Measurements from ENCODE around the gene AHRR.
A peak's percentile ranks its signal among the peaks of the same experiment; 100 is the strongest.
"Not testable (repeated sequence)": the region's sequence is repeated elsewhere in the genome, so short reads cannot be mapped to it uniquely, and the experiment has no call there.

AHRR gene

DNA sequence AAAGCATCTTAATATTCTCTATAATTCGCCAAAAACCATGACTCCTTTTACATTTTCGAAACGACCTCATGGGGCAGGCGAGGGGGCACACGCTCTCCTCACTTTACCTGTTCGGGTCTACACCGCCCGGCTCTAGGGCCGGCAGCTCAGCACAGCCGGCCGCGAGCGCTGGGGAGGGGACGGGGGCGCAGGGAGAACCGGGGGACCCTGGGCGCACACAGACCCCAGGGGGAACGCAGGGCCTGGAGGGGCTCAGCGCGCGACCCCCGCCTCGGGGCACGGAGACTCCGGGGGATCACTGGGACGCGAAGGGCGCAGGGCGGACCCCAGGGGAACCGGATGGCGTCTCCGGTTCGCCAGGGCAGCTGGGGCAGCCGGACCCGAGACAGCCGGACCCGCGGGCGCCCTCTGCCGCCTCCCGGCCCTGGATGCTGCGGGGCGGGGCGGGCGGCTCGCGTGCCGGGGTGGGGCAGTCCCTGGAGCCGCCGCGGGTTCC, at the start of gene AHRR:
Gene AHRR, plus strand, starts transcription at position 485 of the 496 bp plus-strand sequence. CDS start 22,189 bp downstream, outside the sequence.
- peak in 1 of 2 donors; percentile 60 for DNase-seq (ENCODE audit: low read depth in 2 of 2)

DNA sequence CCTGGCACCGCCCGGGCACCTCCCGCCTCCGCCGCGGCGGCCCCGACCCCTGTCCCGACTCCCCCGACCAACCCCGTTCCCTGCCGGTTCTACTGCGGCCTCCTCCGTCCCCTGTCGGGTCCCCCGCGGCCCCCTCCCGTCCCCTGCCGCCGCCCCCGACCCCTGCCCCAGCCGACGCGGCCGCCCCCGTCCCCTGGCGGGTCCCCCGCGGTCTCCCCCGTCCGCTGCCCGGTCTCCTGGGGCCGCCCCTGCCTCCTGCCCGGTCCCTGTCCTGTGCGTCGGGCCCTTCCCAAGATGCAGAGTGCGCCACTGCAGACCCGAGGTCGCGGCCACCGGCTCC, 49.7 kb upstream of the AHRR start:
- not testable (repeated sequence) for DNase-seq (ENCODE audit: low read depth in 2 of 2)

DNA sequence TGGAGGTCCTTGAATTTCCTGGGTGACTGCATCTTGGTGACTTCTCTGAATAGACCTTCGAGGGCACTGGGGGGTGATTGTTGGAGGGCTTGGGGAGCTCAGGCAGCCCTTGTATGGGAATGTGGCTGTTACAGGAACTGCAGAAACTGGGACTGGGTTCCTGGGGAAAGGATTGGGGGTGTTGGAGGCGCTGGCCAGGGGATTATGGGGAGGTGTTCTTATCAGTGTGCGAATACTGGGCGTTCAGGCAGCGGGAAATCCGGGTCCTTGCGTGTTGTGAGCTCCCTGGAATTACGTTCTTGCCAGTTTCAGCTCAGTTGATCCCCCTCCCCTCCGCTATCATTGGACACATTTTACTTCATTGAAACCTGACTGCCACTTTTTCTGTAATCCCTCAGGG, 48.4 kb upstream of the AHRR start:
- not testable (repeated sequence) for DNase-seq (ENCODE audit: low read depth in 2 of 2)

DNA sequence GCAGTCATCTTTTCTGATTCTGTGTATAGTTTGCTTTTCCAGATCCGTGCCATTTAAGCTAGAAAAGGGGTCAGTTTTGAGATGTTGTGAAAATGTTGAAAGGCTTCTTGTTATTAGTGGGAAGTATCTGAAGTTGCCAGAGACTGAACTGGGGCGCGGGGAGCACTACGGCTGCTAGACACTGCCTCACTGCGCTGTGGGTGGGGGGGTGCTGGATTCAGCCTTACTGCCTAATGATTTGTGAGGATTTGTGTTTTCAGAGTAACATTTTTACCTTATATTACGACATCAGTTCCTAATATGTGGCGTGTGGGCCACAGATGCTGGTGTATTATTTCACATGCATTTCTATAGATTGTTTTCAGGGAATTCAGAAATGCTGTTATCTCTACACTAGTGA, 48.0 kb upstream of the AHRR start:
- DNase-seq (ENCODE audit: low read depth in 2 of 2) = not testable (repeated sequence)

DNA sequence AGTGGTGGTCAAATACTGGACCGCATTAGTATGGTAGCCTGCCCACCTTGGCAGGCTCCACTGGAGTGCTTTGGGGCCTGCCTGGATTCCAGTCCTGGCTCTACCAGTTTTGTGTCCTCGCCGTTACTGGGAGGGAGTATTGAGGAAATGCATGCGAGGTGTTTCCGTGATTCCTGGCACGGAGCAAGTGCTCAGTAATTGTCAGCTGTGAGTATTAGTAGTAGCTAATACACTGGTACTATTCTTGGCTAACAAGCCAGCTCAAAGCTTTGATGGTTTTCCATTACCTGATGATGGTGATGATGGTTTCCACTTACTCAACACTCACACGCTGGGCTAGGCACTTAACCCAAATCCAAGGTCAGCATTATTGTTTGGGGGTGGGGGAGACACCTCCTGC, 47.2 kb upstream of the AHRR start:
- DNase-seq (ENCODE audit: low read depth in 2 of 2) = not testable (repeated sequence)

DNA sequence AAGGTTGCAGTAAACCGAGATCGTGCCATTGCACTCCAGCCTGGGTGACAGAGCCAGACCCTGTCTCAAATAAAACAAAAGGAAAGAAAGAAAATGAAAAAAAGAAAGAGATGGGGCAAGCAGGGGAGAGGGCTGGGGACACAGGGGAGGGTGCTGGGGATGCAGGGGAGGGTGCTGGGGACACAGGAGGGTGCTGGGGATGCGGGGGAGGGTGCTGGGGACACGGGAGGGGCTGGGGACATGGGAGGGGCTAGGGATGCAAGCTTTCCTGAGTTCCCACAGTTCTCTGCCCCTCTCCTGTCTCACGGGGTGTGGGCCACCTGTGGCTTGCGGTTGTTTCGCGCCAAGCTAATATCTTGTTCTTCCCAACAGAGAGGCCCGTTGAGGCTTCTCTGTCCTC, 42.9 kb upstream of the AHRR start:
- DNase-seq (ENCODE audit: low read depth in 2 of 2) = no peak

DNA sequence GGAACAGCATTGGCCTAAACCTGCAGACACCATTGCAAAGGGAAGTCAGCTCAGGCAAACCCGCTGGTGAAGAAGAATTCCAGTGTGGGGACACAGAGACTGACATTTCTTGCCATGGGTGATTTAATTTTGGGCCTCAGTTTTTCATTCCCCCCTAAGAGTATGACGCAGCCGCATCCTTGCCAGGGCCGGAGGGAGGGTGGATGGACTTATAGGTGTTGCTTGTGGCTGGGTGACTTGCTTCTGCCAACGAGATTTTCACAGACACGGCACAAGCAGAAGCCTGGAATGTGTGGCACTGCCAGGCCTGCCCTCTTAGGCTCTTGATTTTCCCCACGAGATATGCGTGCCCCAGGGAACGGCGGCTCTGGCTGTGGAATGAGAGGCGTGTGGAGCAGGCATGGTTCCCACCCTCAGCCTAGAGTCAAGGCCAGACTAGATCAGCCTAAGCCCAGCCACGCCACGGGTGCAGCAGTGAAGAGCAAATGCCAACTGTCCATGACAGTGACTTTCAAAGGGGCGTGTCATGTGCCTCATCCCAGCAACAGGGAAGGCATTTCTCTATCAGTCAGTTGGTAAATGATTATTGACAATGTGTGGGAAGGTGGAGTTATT, 42.4 kb upstream of the AHRR start:
- not testable (repeated sequence) for DNase-seq (ENCODE audit: low read depth in 2 of 2)

DNA sequence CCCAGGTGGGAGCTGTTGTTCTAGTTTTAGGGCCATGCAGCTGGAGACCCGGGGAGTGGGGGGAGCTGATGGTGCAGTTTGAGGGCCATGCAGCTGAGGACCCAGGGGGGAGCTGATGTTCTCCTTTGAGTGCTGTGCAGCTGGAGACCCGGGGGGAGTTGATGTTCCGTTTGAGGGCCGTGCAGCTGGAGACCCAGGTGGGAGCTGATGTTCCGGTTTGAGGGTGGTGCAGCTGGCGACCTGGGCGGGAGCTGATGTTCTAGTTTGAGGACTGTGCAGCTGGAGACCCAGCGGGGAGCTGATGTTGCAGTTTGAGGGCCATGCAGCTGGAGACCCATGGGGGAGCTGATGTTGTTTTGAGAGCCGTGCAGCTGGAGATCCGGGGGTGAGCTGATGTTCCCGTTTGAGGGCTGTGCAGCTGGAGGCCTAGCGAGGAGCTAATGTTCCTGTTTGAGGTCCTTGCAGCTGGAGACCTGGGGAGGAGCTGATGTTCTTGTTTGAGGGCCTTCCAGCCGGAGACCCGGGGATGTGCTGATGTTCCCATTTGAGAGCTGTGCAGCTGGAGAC, 35.4 kb upstream of the AHRR start:
- DNase-seq (ENCODE audit: low read depth in 2 of 2) = no peak

DNA sequence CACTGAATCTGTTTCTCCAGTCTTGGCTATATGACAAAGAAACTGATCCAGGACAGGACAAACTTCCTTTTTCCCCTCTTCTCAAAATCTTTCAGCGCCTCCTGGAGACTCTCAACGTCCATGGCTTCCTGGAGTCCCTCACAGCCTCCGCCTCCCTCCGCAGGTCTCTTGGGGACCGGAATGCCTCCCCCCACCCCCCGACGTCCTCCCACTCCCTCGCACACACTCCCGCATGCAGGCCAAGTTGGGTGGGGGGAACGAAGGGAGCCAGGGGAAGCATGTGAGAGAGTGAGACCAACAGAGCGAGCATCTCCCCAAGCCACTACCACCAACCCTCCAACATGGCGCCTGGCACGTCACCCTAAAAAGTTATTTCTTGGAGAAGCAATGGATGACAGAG, 31.3 kb upstream of the AHRR start:
- DNase-seq (ENCODE audit: low read depth in 2 of 2) = not testable (repeated sequence)

DNA sequence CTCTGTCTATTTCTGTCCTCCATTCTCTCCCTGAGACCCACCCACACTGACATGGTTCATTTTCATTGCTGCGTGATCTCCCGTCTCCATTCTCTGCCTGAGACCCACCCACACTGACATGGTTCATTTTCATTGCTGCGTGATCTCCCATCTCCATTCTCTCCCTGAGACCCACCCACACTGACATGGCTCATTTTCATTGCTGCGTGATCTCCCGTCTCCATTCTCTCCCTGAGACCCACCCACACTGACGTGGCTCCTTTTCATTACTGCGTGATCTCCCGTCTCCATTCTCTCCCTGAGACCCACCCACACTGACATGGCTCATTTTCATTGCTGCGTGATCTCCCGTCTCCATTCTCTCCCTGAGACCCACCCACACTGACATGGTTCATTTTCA, 30.2 kb upstream of the AHRR start:
- not testable (repeated sequence) for DNase-seq (ENCODE audit: low read depth in 2 of 2)

DNA sequence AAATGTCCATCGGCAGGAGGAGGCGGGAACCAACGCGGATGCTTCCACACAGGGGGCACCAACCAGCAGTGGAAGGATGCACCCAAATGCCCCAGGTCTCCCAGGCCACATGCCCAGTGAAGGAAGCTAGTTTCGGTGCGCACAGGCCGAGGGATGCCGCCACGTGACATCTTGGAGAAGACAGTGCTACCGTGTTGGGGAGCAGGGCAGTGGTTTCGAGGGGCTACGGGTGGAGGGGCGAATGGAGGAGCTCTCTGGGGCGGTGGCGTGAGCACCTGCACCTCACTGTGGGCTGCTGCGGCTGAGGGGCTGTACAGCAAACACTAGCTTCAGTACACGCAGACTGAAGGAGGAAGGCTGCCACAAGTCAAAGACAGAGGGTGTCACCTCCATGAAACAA, 26.7 kb upstream of the AHRR start:
- DNase-seq (ENCODE audit: low read depth in 2 of 2) = not testable (repeated sequence)

DNA sequence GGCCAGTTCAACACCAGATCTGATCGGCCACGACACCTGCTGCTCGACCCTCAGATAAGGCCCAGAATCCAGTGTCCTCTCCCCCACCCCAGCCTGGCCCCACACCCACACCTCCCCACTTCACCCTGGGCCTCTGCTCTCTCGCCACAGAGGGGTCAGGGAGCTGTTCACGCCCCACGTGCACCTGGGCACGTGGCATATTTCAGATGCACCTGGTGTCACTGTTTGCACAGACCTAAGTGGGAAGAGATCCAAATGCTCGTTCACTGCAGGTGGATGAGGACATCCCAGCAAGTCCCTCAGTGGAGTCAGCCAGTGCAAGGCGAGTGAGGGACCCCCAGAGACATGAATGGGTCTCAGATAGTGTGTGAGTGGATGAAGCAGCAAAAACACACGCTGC, 25.3 kb upstream of the AHRR start:
- DNase-seq (ENCODE audit: low read depth in 2 of 2) = not testable (repeated sequence)

DNA sequence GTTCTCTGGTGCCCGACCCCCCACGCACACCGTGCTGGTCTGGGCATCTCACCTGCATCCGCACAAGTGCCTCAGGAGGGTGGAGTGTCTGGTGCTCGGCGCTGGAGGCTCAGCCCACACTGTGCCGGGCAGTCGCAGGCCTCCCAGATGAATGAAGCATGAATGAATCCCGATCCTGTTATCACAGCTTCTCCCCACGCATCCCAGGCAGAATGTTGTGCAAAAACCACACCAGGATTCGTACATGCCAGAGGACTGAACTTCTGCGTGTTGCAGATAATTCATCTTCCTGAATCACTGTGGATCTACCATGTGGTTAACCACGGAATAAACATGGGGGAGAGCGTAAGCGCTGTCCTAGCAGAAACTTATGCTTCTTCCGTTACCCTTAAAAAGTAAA, 24.6 kb upstream of the AHRR start:
- DNase-seq (ENCODE audit: low read depth in 2 of 2) = not testable (repeated sequence)

DNA sequence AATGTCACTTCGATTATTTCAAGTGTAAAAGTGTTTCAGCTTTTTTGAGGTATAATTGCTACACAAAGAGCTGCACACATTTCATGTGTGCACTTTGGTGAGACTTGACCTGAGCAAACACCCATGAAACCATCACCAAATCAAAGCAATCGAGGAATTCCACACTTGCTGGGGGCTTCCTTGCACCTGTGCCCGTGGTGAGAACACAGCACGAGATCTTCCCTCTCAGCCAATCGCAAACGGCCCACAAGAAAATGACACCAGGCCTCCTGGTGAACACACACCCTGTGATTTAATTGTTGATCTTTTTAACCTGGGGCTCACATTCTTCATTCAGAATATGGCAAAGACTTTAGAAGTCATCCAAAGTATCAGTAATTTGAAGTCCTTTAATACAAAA, 24.1 kb upstream of the AHRR start:
- not testable (repeated sequence) for DNase-seq (ENCODE audit: low read depth in 2 of 2)

DNA sequence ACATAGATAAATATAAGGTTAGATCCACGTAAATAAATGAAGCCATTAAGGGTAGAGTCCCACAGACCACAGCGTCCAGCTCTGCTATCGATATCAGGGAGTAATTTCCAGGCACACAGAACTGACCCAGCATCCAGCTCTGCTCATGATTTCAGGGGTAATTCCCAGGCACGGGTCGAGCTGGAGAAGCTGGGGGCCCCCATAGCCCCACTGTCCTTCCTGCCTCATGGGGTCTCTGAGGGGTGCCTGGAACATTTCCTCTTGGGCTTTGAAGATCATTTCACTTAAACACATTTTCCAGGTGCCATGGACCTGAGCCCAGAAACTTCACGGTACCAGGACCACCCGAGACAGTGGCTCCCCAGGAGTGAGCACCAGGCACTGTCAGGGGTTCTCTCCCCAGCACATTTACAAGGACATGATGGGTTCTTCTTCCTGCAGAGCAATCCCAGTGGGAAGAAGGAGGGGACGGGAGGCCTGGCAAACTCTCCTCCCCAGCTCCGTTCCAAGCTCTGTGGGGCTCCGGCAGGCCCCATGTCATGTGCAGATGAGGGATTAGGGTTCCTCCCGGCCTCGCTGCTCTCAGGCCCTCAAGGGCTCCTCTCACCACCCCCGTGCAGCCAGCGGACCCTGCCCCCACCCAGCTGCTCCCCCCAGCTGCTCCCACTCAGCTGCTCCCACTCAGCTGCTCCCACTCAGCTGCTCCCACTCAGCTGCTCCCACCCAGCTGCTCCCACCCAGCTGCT, 23.4 kb upstream of the AHRR start:
- DNase-seq (ENCODE audit: low read depth in 2 of 2) = not testable (repeated sequence)

DNA sequence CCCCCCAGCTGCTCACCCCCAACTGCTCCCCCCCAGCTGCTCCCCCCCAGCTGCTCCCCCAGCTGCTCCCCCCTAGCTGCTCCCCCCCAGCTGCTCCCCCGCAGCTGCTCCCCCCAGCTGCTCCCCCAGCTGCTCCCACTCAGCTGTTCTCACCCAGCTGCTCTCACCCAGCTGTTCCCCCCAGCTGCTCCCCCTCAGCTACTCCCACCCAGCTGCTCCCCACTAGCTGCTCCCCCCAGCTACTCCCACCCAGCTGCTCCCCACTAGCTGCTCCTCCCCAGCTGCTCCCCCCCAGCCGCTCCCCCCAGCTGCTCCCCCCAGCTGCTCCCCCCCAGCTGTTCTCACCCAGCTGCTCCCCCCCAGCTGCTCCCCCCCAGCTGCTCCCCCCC, 22.8 kb upstream of the AHRR start:
- DNase-seq (ENCODE audit: low read depth in 2 of 2) = no peak

DNA sequence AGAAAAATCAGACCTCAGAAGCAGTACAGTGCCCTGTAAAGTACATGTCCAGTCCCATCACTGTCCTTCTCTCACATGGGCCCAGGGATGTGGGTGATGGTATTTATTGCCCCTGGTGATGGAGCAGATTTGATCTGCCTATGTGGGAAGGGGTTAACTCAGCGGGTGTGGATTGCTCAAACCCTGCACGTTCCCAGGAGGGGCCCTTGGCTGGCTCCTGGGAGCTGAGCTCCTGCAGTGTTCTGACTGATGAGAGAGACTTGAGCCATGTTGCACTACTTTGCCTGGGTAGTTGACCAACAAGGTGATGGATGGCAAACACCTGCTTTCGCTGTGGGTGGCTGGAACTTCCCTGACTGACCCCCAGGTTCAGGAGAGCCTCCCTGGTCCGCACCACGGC, 21.6 kb upstream of the AHRR start:
- not testable (repeated sequence) for DNase-seq (ENCODE audit: low read depth in 2 of 2)

DNA sequence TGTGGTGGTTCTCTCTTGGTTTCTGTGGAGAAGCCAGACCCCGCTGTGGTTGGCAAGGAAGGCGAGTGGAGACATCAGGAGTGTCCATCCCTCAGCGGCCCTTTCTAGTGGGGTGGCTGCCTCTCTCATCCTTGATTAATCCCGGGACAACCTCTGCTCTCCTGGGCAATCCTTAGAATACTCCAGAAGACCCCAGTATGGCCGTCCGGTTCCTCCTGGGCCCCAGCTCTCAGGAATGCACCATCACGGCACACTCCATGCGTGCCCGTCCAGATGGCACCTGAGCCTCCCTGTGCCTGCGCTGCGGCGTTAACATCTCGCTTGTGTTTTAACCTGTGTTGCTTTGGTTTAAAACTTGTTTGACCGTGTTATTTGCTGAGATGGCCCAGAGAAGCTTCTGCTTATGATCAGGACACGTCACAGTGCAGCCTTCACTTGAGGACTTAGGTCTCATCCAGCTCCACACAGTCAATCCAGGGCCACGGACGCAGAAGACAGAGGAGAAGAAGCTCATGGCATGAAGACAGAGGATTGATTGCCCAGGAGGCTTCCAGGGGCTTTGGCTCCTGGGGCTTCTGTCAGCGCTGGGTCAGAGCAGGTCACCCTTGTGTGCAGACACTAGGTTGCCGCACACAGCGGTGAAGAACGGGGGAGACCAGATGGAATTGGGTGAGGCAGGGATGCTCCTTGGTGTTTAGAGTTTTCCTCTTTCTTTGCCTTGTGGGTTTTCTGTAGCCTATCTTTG, 20.7 kb upstream of the AHRR start:
- not testable (repeated sequence) for DNase-seq (ENCODE audit: low read depth in 2 of 2)

DNA sequence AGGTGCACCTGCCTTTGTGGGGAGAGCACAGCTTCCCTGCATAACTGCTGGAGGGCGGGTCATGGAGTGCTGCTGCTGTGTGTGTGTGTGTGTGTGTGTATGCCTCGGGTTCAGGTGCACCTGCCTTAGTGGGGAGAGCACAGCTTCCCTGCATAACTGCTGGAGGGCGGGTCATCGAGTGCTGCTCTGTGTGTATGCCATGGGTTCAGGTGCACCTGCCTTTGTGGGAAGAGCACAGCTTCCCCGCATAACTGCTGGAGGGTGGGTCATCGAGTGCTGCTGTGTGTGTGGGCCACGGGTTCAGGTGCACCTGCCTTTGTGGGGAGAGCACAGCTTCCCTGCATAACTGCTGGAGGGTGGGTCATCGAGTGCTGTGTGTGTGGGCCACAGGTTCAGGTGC, 19.1 kb upstream of the AHRR start:
- not testable (repeated sequence) for DNase-seq (ENCODE audit: low read depth in 2 of 2)

DNA sequence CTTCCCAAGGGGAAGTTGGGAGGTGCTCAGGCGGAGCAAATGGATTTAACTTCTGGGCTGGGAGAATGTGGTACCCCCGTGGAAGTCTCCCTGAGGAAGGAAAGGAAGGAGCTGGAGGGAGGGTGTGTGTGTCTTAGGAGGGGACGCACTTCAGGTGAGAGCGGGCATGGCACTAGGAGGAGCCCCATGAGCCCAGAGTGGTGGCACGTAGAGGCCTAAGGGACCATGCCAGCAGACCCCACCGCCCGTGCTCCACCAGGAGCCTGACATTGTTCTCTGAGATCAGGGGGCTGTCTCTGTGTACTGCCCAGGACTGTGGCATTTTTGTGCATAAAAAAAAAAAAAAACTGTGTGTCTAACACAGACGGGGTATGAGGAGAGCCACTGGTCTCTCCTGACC, 18.5 kb upstream of the AHRR start:
- no peak for DNase-seq (ENCODE audit: low read depth in 2 of 2)

DNA sequence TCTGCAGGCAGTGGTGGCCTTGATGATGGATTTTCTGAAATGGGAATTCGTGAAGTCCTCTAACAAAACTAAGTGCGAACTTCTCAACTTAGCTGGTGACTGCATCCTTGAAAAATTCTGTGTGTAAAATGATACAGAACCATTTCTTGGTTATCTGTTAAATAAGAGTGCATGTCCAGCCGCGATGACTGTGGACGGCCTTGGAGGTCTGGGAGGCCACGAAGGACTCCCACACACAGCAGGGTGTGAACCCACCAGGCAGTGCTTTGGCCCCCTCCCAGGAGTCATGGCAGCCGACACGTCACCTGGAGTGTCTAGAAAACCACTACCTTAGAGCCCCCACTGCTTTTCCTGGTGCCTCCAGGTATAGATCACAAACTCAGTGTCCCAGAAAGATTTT, 17.8 kb upstream of the AHRR start:
- not testable (repeated sequence) for DNase-seq (ENCODE audit: low read depth in 2 of 2)

DNA sequence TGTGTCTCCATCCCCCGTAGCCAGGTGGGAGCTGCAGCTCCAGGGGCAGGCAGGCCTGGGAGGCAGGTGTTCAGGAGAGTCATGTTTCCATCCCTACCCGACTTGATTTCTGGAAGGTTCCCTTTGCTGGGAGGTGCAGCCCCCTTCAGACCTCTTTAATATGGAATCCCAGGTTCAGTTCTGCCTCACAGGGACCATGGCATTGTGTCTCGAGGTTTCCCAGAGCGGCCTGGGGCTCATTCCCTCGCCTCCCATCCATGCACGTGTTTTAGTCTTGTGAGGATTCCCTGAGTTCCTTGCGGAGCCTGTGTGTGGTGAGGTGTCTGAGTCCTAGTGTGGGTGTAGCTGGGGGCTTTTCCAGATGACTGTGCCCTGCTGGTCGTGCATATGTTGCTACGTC, 16.5 kb upstream of the AHRR start:
- DNase-seq (ENCODE audit: low read depth in 2 of 2) = no peak

Data from stimulated activated CD4-positive, alpha-beta T cell treated with anti-CD3 and anti-CD28 coated beads, Interleukin-1b, Interleukin-23, amount 100 ng/mL, for 4 hours (primary cell).